Activated T-cell treated with anti-CD3 and anti-CD28 coated beads, Interleukin-2, amount 50 U/mL, for 4 hours (primary cell): Measurements from ENCODE around the gene HEMK1. TPM values are rescaled to one million over a fixed set of nuclear protein-coding genes. Genes with fewer than 3 reads are reported as not detected.

Experiments used
- ATAC-seq, 2 donors: fragments of 200-7000 bp; cut with Tn5 transposase; one replicate each; pipeline ENCODE4 v1.10.0; 2021
- DNase-seq: peaks from one replicate; pipeline ENCODE4 v3.0.0-alpha.2; 2020
- H3K27me3 Mint-ChIP-seq: one replicate; pipeline ENCODE4 v1.8.0; 2021; ENCODE audit warnings: low read depth, mixed read lengths
- H3K36me3 Mint-ChIP-seq: one replicate; pipeline ENCODE4 v1.8.0; 2022; ENCODE audit warnings: mixed read lengths; ENCODE audit not compliant: insufficient read depth
- H3K4me1 Mint-ChIP-seq: one replicate; pipeline ENCODE4 v1.8.0; 2021; ENCODE audit warnings: low read depth, mixed read lengths
- H3K4me3 Mint-ChIP-seq: one replicate; pipeline ENCODE4 v1.8.0; 2021; ENCODE audit warnings: mild to moderate bottlenecking, moderate library complexity, mixed read lengths
- H3K9me3 Mint-ChIP-seq: one replicate; pipeline ENCODE4 v1.8.0; 2021; ENCODE audit warnings: mixed read lengths
- total RNA-seq, 3 donors: library from RNA; stranded (reverse); gene quantifications; one replicate each; pipeline ENCODE4 v1.2.1, GENCODE V29; 2021

The HEMK1 gene
- total RNA-seq, 3 donors from 2014 or later: 26.8 to 31.1 (median 27.4) TPM

- Mint-ChIP-seq H3K9me3 (no peaks in the 10 kb centered on the region), H3K4me1 (no peaks in the 10 kb centered on the region), H3K36me3 (no peaks in the 10 kb centered on the region), H3K4me3 (no peak overlapping the region), H3K27me3 (peaks cover 21% of the 10 kb centered on the region)
- DNase-seq (no peak), ATAC-seq (no peak)
Observed at GRCh38 chr3:50536471-50537180, 32.7 kb upstream of the HEMK1 start.

GRCh38 chr3:50537421-50538129, 31.7 kb upstream of the HEMK1 start:
- H3K36me3 Mint-ChIP-seq: no peaks in the 10 kb centered on the region
- H3K27me3 Mint-ChIP-seq: peaks cover 16% of the 10 kb centered on the region
- no peaks in the 10 kb centered on the region for H3K9me3 Mint-ChIP-seq
- no peak for DNase-seq
- no peak overlapping the region for H3K4me3 Mint-ChIP-seq
- H3K4me1 Mint-ChIP-seq: no peaks in the 10 kb centered on the region
- ATAC-seq: no peak

GRCh38 chr3:50539356-50540286, 29.7 kb upstream of the HEMK1 start:
- no peaks in the 10 kb centered on the region for H3K4me1 Mint-ChIP-seq
- peaks cover 16% of the 10 kb centered on the region for H3K27me3 Mint-ChIP-seq
- H3K9me3 Mint-ChIP-seq: no peaks in the 10 kb centered on the region
- H3K4me3 Mint-ChIP-seq: no peak overlapping the region
- no peak for DNase-seq
- no peaks in the 10 kb centered on the region for H3K36me3 Mint-ChIP-seq
- no peak for ATAC-seq

- ATAC-seq (peak; percentile 74 to 79), DNase-seq (peak; percentile 59)
- no peaks in the 10 kb centered on the region for H3K36me3 Mint-ChIP-seq
- no peak overlapping the region for H3K4me3 Mint-ChIP-seq
- no peaks in the 10 kb centered on the region for H3K9me3 Mint-ChIP-seq
- H3K27me3 Mint-ChIP-seq: peaks cover 7% of the 10 kb centered on the region
- H3K4me1 Mint-ChIP-seq: no peaks in the 10 kb centered on the region
Observed at GRCh38 chr3:50542177-50543034, 26.9 kb upstream of the HEMK1 start.

GRCh38 chr3:50545781-50546180, 23.5 kb upstream of the HEMK1 start:
- no peak for DNase-seq
- no peak for ATAC-seq
- H3K4me3 Mint-ChIP-seq: no peak overlapping the region
- H3K36me3 Mint-ChIP-seq: no peaks in the 10 kb centered on the region
- H3K9me3 Mint-ChIP-seq: no peaks in the 10 kb centered on the region
- peaks cover 3% of the 10 kb centered on the region for H3K27me3 Mint-ChIP-seq
- no peaks in the 10 kb centered on the region for H3K4me1 Mint-ChIP-seq

GRCh38 chr3:50549226-50549625, 20.1 kb upstream of the HEMK1 start:
- no peaks in the 10 kb centered on the region for H3K9me3 Mint-ChIP-seq

GRCh38 chr3:50550079-50550736, 19.1 kb upstream of the HEMK1 start:
- Mint-ChIP-seq H3K9me3 (no peaks in the 10 kb centered on the region), H3K36me3 (no peaks in the 10 kb centered on the region), H3K4me3 (no peak overlapping the region), H3K4me1 (no peaks in the 10 kb centered on the region), H3K27me3 (no peaks in the 10 kb centered on the region)
- DNase-seq (peak; percentile 58), ATAC-seq (peak; percentile 75 to 77)

More at GRCh38 chr3:50549226-50549625, 20.1 kb upstream of the HEMK1 start:
- H3K4me1 Mint-ChIP-seq: no peaks in the 10 kb centered on the region
- DNase-seq (no peak), ATAC-seq (no peak)
- no peaks in the 10 kb centered on the region for H3K27me3 Mint-ChIP-seq
- H3K36me3 Mint-ChIP-seq: no peaks in the 10 kb centered on the region
- H3K4me3 Mint-ChIP-seq: no peak overlapping the region

GRCh38 chr3:50551054-50551659, 18.2 kb upstream of the HEMK1 start:
- no peaks in the 10 kb centered on the region for H3K9me3 Mint-ChIP-seq
- ATAC-seq: no peak

GRCh38 chr3:50551681-50552435, 17.5 kb upstream of the HEMK1 start:
- ATAC-seq (no peak), DNase-seq (no peak)
- no peaks in the 10 kb centered on the region for H3K4me1 Mint-ChIP-seq
- H3K36me3 Mint-ChIP-seq: no peaks in the 10 kb centered on the region
- no peaks in the 10 kb centered on the region for H3K9me3 Mint-ChIP-seq
- no peaks in the 10 kb centered on the region for H3K27me3 Mint-ChIP-seq
- no peak overlapping the region for H3K4me3 Mint-ChIP-seq

More at GRCh38 chr3:50551054-50551659, 18.2 kb upstream of the HEMK1 start:
- Mint-ChIP-seq H3K4me3 (no peak overlapping the region), H3K36me3 (no peaks in the 10 kb centered on the region), H3K4me1 (no peaks in the 10 kb centered on the region), H3K27me3 (no peaks in the 10 kb centered on the region)
- no peak for DNase-seq

- Mint-ChIP-seq H3K4me1 (no peaks in the 10 kb centered on the region), H3K27me3 (no peaks in the 10 kb centered on the region), H3K4me3 (no peak overlapping the region), H3K36me3 (no peaks in the 10 kb centered on the region), H3K9me3 (no peaks in the 10 kb centered on the region)
- ATAC-seq (no peak), DNase-seq (no peak)
Observed at GRCh38 chr3:50552598-50552997, 16.7 kb upstream of the HEMK1 start.

GRCh38 chr3:50554553-50554952, 14.8 kb upstream of the HEMK1 start:
- ATAC-seq (peak in 1 of 2 donors; percentile 39), DNase-seq (no peak)
- Mint-ChIP-seq H3K4me3 (no peak overlapping the region), H3K36me3 (no peaks in the 10 kb centered on the region), H3K9me3 (no peaks in the 10 kb centered on the region), H3K27me3 (no peaks in the 10 kb centered on the region), H3K4me1 (no peaks in the 10 kb centered on the region)

- DNase-seq: no peak
- no peak for ATAC-seq
- H3K27me3 Mint-ChIP-seq: no peaks in the 10 kb centered on the region
- no peaks in the 10 kb centered on the region for H3K36me3 Mint-ChIP-seq
- H3K4me3 Mint-ChIP-seq: no peak overlapping the region
- H3K4me1 Mint-ChIP-seq: no peaks in the 10 kb centered on the region
- H3K9me3 Mint-ChIP-seq: no peaks in the 10 kb centered on the region
Observed at GRCh38 chr3:50557106-50557505, 12.2 kb upstream of the HEMK1 start.
